DOHH2 (cell line): Measurements from ENCODE around the gene MORC1.
A peak's percentile ranks its signal among the peaks of the same experiment; 100 is the strongest.

Source experiments
- EZH2phosphoT487 ChIP-seq: fragments of 200-600 bp; sonication (generic); IDR thresholded peaks from 2 replicates; pipeline ENCODE4 v1.6.1; 2017; ENCODE audit warnings: borderline replicate concordance, mild to moderate bottlenecking, antibody characterized with exemption, low read length, moderate library complexity, mixed read lengths
- TF ChIP-seq, protein P1 (sequence below): fragments of 200-600 bp; sonication (generic); IDR thresholded peaks from one replicate; pipeline ENCODE4 v1.5.1; 2014; ENCODE audit warnings: antibody characterized with exemption, mild to moderate bottlenecking, low read depth, low read length; ENCODE audit not compliant: poor library complexity, severe bottlenecking

GRCh38 chr3:108914774-108915641 lies 202.9 kb downstream of the MORC1 start:
- TF ChIP-seq, protein P1, sequence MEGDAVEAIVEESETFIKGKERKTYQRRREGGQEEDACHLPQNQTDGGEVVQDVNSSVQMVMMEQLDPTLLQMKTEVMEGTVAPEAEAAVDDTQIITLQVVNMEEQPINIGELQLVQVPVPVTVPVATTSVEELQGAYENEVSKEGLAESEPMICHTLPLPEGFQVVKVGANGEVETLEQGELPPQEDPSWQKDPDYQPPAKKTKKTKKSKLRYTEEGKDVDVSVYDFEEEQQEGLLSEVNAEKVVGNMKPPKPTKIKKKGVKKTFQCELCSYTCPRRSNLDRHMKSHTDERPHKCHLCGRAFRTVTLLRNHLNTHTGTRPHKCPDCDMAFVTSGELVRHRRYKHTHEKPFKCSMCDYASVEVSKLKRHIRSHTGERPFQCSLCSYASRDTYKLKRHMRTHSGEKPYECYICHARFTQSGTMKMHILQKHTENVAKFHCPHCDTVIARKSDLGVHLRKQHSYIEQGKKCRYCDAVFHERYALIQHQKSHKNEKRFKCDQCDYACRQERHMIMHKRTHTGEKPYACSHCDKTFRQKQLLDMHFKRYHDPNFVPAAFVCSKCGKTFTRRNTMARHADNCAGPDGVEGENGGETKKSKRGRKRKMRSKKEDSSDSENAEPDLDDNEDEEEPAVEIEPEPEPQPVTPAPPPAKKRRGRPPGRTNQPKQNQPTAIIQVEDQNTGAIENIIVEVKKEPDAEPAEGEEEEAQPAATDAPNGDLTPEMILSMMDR = peak; percentile 92
- no peak for TF ChIP-seq EZH2phosphoT487
